WTC11 (cell line): ENCODE data around the gene ABL1.

Source experiments
- ATF1 ChIP-seq: sonication (generic); formaldehyde crosslinking; IDR thresholded peaks from 2 replicates; pipeline ENCODE4 v1.8.1; 2023; ENCODE audit warnings: mild to moderate bottlenecking, moderate library complexity, missing genetic modification reagents
- ELF4 ChIP-seq: sonication (generic); formaldehyde crosslinking; IDR thresholded peaks from 2 replicates; pipeline ENCODE4 v1.8.1; 2022; ENCODE audit warnings: low read depth, mild to moderate bottlenecking, moderate library complexity, missing genetic modification reagents
- JUN ChIP-seq: sonication (generic); formaldehyde crosslinking; IDR thresholded peaks from 2 replicates; pipeline ENCODE4 v1.8.0; 2023; ENCODE audit warnings: mild to moderate bottlenecking, missing genetic modification reagents
- MAX ChIP-seq: sonication (generic); formaldehyde crosslinking; IDR thresholded peaks from 2 replicates; pipeline ENCODE4 v1.8.0; 2022; ENCODE audit warnings: mild to moderate bottlenecking, missing genetic modification reagents
- RORB ChIP-seq: fragments of 250-450 bp; sonication (Bioruptor Pico); IDR thresholded peaks from 2 replicates; pipeline ENCODE4 v1.9.0; 2021; ENCODE audit warnings: mild to moderate bottlenecking
- SP1 ChIP-seq: sonication (generic); formaldehyde crosslinking; conservative IDR thresholded peaks from 2 replicates; pipeline ENCODE4 v1.8.1; 2022; ENCODE audit warnings: missing genetic modification reagents
- TEAD4 ChIP-seq: sonication (generic); formaldehyde crosslinking; IDR thresholded peaks from 2 replicates; pipeline ENCODE4 v1.8.0; 2022; ENCODE audit warnings: mild to moderate bottlenecking, missing genetic modification reagents
- TF ChIP-seq, protein P1 (sequence below): fragments of 200-600 bp; IDR thresholded peaks from 2 replicates; pipeline ENCODE4 v1.8.0; 2022; ENCODE audit warnings: antibody characterized with exemption

DNA sequence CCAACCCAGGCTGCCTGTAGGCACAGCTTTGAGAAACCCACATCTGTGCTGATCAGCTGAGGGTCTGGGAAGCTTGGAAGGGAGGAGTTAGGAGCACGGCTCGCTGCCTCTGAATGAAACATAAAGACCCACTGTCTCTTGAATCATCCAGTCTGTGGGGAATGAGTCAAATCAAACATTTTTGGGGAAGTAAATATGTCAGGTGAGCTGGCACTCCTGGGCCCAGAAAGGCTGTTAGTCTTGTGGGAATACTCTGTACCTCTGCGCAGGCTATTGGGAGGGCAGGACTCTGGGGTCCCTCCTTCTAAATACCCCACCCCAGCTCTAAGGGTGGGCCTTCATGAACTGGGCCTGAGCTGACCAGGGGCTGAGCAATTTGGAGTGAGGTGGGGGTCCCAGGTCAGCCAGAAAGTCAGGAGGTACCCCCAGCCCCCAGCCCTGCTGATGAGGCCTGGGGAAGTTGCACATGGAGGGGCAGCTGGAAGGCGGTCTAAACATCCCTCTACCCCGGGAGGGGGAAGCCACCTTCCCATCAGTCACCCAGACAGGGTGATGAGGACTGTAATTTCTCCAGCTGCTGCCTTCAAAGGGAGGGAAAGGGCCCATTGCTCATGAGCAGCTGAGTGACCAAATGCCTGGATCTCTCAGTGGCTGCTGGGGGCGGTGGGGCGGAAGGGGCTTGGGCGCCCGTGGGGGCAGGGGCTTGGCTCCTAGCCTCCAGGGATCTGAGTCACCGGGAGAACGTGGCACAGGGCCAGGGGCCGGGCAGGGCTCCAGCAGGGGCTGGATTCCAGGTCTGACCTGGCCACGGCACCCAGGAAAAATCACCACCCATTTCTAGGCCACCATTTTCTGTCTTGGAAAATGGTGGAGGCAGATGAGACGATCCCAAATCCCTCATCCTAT, 93.2 kb downstream of the ABL1 start:
- TF ChIP-seq, protein P1, sequence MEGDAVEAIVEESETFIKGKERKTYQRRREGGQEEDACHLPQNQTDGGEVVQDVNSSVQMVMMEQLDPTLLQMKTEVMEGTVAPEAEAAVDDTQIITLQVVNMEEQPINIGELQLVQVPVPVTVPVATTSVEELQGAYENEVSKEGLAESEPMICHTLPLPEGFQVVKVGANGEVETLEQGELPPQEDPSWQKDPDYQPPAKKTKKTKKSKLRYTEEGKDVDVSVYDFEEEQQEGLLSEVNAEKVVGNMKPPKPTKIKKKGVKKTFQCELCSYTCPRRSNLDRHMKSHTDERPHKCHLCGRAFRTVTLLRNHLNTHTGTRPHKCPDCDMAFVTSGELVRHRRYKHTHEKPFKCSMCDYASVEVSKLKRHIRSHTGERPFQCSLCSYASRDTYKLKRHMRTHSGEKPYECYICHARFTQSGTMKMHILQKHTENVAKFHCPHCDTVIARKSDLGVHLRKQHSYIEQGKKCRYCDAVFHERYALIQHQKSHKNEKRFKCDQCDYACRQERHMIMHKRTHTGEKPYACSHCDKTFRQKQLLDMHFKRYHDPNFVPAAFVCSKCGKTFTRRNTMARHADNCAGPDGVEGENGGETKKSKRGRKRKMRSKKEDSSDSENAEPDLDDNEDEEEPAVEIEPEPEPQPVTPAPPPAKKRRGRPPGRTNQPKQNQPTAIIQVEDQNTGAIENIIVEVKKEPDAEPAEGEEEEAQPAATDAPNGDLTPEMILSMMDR, result no peak
- TF ChIP-seq RORB (CRISPR knock-in tag) (no peak), ELF4 (CRISPR knock-in tag) (no peak), SP1 (no peak), JUN (CRISPR knock-in tag) (no peak), MAX (CRISPR knock-in tag) (no peak), ATF1 (no peak), TEAD4 (CRISPR knock-in tag) (no peak)
